Measurements from ENCODE around the gene MRPL16.

The MRPL16 gene

DNA sequence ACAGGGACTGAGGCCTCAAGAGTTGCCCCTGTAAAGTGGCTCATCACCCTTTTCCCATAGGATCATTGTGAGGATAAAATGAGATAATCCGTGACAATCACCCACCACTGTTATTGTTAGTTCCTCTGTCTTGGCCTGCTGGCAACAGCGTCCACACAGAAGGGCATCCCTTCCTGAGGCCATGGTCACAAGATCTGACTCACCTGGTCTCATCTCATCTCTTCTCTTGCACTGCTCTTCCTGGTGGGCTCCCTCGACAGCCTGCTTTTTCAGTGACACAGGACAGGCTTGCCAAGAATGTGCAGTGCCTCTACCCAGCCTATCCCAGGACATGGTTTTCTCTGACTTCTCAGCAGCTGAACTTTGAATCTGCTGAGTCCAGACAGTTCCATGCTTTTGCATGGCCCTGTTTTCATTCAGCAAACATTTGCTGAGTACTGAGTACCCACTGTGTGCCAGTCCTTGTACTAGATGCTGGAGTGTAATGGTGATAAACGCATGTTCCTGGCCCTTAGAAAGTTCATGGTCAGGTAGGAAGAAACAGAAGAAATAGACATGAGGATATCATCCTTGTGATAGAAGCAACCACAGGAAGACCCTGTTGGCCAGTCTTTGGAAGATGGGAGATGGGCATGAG lies 52.1 kb downstream of the MRPL16 start:
- TF ChIP-seq, protein P1, sequence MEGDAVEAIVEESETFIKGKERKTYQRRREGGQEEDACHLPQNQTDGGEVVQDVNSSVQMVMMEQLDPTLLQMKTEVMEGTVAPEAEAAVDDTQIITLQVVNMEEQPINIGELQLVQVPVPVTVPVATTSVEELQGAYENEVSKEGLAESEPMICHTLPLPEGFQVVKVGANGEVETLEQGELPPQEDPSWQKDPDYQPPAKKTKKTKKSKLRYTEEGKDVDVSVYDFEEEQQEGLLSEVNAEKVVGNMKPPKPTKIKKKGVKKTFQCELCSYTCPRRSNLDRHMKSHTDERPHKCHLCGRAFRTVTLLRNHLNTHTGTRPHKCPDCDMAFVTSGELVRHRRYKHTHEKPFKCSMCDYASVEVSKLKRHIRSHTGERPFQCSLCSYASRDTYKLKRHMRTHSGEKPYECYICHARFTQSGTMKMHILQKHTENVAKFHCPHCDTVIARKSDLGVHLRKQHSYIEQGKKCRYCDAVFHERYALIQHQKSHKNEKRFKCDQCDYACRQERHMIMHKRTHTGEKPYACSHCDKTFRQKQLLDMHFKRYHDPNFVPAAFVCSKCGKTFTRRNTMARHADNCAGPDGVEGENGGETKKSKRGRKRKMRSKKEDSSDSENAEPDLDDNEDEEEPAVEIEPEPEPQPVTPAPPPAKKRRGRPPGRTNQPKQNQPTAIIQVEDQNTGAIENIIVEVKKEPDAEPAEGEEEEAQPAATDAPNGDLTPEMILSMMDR (IDR thresholded peaks at IDR 0.05; ENCODE audit: low read length, missing control alignments): no peak
- no peak for DNase-seq (ENCODE audit: low read depth)
- no peak overlapping the region for H3K4me3 ChIP-seq (replicated peaks; ENCODE audit: low read depth, low read length)

- TF ChIP-seq, protein P1 (IDR thresholded peaks at IDR 0.05; ENCODE audit: low read length, missing control alignments): no peak
- peak overlapping the region; percentile 87 for H3K4me3 ChIP-seq (replicated peaks; ENCODE audit: low read depth, low read length)
- peak; percentile 21 for DNase-seq (ENCODE audit: low read depth)
These were observed 53.7 kb downstream of the MRPL16 start for GRCh38 chr11:59756845-59757244.

GRCh38 chr11:59756558-59756840 lies 54.1 kb downstream of the MRPL16 start:
- TF ChIP-seq, protein P1 (IDR thresholded peaks at IDR 0.05; ENCODE audit: low read length, missing control alignments): no peak
- peak overlapping the region; percentile 87 for H3K4me3 ChIP-seq (replicated peaks; ENCODE audit: low read depth, low read length)
- peak; percentile 8 for DNase-seq (ENCODE audit: low read depth)

Measured in fibroblast of pulmonary artery (primary cell).